Lower lobe of right lung (tissue), 2 donors: Measurements from ENCODE around the gene DSTN. TPM values are rescaled to one million over a fixed set of nuclear protein-coding genes. Genes with fewer than 3 reads are reported as not detected.

ENCODE experiments used
- ATAC-seq, 2 donors: fragments of 200-7000 bp; cut with Tn5 transposase; one replicate each; pipeline ENCODE4 v1.9.1; 2020 to 2022; ENCODE audit warnings: mild to moderate bottlenecking in 2 of 2, moderate library complexity in 2 of 2
- DNase-seq: peaks from one replicate; pipeline ENCODE4 v3.0.0-alpha.2; 2020
- H3K27ac ChIP-seq: fragments of 200-600 bp; one replicate; pipeline ENCODE4 v1.8.0; 2022
- H3K27me3 ChIP-seq: fragments of 200-600 bp; one replicate; pipeline ENCODE4 v1.8.0; 2022; ENCODE audit warnings: low read depth
- H3K36me3 ChIP-seq: fragments of 200-600 bp; one replicate; pipeline ENCODE4 v1.8.0; 2022; ENCODE audit warnings: mild to moderate bottlenecking
- H3K4me1 ChIP-seq: fragments of 200-600 bp; one replicate; pipeline ENCODE4 v1.8.0; 2022
- H3K4me3 ChIP-seq: fragments of 200-600 bp; one replicate; pipeline ENCODE4 v1.8.0; 2022; ENCODE audit warnings: mild to moderate bottlenecking
- H3K9me3 ChIP-seq: fragments of 200-600 bp; one replicate; pipeline ENCODE4 v1.8.0; 2022
- CTCF ChIP-seq: fragments of 200-600 bp; IDR thresholded peaks from one replicate; pipeline ENCODE4 v1.8.0; 2022; ENCODE audit warnings: antibody characterized with exemption, mild to moderate bottlenecking
- intact Hi-C: fragments of 100-400 bp; cut with DNase I; formaldehyde crosslinking; loops from one replicate; pipeline ENCODE4 v1.11.0; 2022
- total RNA-seq: library from RNA; stranded (reverse); fragmentation: NEBNext Ultra II Directional; extraction: Animal tissue kit (Norgen Biotek cat#: 25700); gene quantifications from one replicate; pipeline ENCODE4 v1.2.1, GENCODE V29; 2021
- donor health status: DM: no; HTN: yes; CAD: no; lungs with severe emphysema.

DSTN gene
- total RNA-seq, 1 donor from 2014 or later: 347 TPM

DNA sequence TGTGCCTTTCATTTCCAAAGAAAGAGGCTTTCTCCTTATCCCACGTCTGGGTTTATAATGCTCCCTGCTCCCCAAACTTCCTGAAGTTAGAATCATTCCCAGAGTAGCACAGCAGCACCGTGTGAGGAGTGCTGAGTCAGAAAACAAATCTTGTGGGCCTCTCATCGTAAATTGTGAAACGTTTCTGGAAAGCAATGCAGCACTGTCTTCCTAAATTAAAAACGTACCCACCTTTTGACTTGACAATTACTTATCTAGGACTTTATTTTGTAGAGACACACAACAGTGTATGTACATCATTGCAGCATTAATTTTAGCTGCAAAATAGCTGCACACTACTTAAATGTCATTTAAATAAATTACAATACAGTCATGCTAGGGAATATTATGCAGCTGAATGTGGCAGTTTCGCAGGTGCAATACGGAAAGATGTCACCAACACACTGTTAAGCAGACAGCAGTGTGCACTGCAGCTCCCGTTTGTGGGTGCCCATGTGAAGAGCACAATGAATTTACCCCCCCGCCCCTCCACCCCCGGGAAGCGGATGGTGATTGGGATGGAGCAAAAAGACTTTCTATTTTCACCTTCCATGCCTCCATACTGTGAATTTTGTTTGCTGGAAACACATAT, 81.4 kb downstream of the DSTN start:
- peak in 1 of 2 donors; percentile 49 for ATAC-seq
- no peak overlapping the region for H3K4me3 ChIP-seq
- H3K27me3 ChIP-seq: no peaks in the 10 kb centered on the region
- H3K9me3 ChIP-seq: no peaks in the 10 kb centered on the region
- peaks cover 65% of the 10 kb centered on the region for H3K4me1 ChIP-seq
- TF ChIP-seq CTCF: no peak
- no peak for DNase-seq
- intact Hi-C loops: loop anchor here (10.0 kb wide), 1 partner anchor 244 kb away; no protein-coding TSS in a partner anchor
- H3K27ac ChIP-seq: no peak overlapping the region
- H3K36me3 ChIP-seq: peaks cover 19% of the 10 kb centered on the region

GRCh38 chr20:17651760-17652388, 82.0 kb downstream of the DSTN start:
- Histone ChIP-seq H3K27me3 (no peaks in the 10 kb centered on the region), H3K4me3 (no peak overlapping the region), H3K36me3 (peaks cover 23% of the 10 kb centered on the region), H3K4me1 (peaks cover 60% of the 10 kb centered on the region), H3K9me3 (no peaks in the 10 kb centered on the region), H3K27ac (no peak overlapping the region)
- intact Hi-C loops: loop anchor here (10.0 kb wide), 1 partner anchor 243 kb away; no protein-coding TSS in a partner anchor
- TF ChIP-seq CTCF: peak; percentile 14
- DNase-seq (no peak), ATAC-seq (peak in 1 of 2 donors; percentile 35)

DNA sequence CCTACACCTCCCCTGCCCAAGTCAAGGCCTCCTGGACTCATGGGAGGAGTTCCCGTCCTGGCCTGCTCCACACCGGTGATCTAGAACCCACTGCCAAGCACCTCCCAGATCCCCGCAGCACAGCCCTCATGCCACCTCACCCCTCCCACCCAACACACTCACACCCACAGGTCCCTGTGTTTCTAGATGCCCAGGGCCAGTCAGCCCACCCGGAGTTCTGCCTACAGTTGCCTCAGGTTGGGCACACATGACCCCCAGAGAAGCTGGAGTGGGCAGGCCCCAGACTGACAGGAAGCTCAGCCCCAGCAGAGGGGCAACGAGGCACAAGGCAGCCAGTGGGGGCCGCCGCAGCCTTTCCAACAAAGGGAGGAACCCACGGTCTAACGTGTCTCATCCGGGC, 82.5 kb downstream of the DSTN start:
- no peak for DNase-seq
- ATAC-seq: no peak
- H3K36me3 ChIP-seq: peaks cover 27% of the 10 kb centered on the region
- H3K9me3 ChIP-seq: no peaks in the 10 kb centered on the region
- intact Hi-C loops: loop anchor here (10.0 kb wide), 1 partner anchor 242 kb away; no protein-coding TSS in a partner anchor
- H3K27ac ChIP-seq: no peak overlapping the region
- peaks cover 60% of the 10 kb centered on the region for H3K4me1 ChIP-seq
- no peak for TF ChIP-seq CTCF
- H3K27me3 ChIP-seq: no peaks in the 10 kb centered on the region
- no peak overlapping the region for H3K4me3 ChIP-seq

- H3K36me3 ChIP-seq: peaks cover 40% of the 10 kb centered on the region
- DNase-seq: no peak
These were observed 84.2 kb downstream of the DSTN start for GRCh38 chr20:17653835-17654648.

More at GRCh38 chr20:17653835-17654648, 84.2 kb downstream of the DSTN start:
- Histone ChIP-seq H3K27me3 (no peaks in the 10 kb centered on the region), H3K4me3 (no peak overlapping the region), H3K9me3 (no peaks in the 10 kb centered on the region), H3K27ac (no peak overlapping the region), H3K4me1 (peaks cover 44% of the 10 kb centered on the region)
- intact Hi-C loops: loop anchor here (10.0 kb wide), 1 partner anchor 241 kb away; no protein-coding TSS in a partner anchor
- no peak for ATAC-seq
- TF ChIP-seq CTCF: no peak
